Vagina (tissue), 2 donors: ENCODE measurements around the gene INSRR. TPM values are rescaled to one million over a fixed set of nuclear protein-coding genes. Genes with fewer than 3 reads are reported as not detected.

Source experiments
- DNase-seq, 2 donors: peaks; one replicate each; pipeline ENCODE4 v3.0.0-alpha.2; 2017; ENCODE audit errors: extremely low spot score in 2 of 2
- H3K27ac ChIP-seq: fragments of 200-600 bp; sonication (generic); one replicate; pipeline ENCODE4 v1.5.1; 2019
- H3K27me3 ChIP-seq: fragments of 200-600 bp; sonication (generic); one replicate; pipeline ENCODE4 v1.5.1; 2019
- H3K36me3 ChIP-seq, 2 donors: fragments of 200-600 bp; sonication (generic); one replicate each; pipeline ENCODE4 v1.5.1; 2017 to 2019
- H3K4me1 ChIP-seq: fragments of 200-600 bp; sonication (generic); one replicate; pipeline ENCODE4 v1.5.1; 2019
- H3K4me3 ChIP-seq, 2 donors: fragments of 200-600 bp; sonication (generic); 1 replicate in 1 of 2; 2 replicates in 1 of 2; pipeline ENCODE4 v1.5.1; 2016 to 2019
- H3K9me3 ChIP-seq: fragments of 200-600 bp; sonication (generic); one replicate; pipeline ENCODE4 v1.5.1; 2019
- POLR2A ChIP-seq, 2 donors: fragments of 450-650 bp; IDR thresholded peaks; one replicate each; pipeline ENCODE4 v1.6.1; 2017; ENCODE audit warnings: antibody characterized with exemption in 2 of 2, mild to moderate bottlenecking in 2 of 2, moderate library complexity in 2 of 2
- POLR2AphosphoS5 ChIP-seq, 2 donors: sonication (generic); formaldehyde crosslinking; IDR thresholded peaks; one replicate each; pipeline ENCODE4 v1.9.0; 2017; ENCODE audit warnings: antibody characterized with exemption in 2 of 2, mild to moderate bottlenecking in 2 of 2, low read depth in 1 of 2; ENCODE audit not compliant: insufficient read depth in 1 of 2
- intact Hi-C: fragments of 100-400 bp; cut with DNase I; formaldehyde crosslinking; loops from one replicate; pipeline ENCODE4 v1.15.1; 2023
- total RNA-seq: library from RNA; depleted of rRNA; stranded (reverse); fragments of >200 nt; gene quantifications from one replicate; pipeline ENCODE4 v1.2.3, GENCODE V29; 2016
- TF ChIP-seq, protein P1 (sequence below), 3 experiments: fragments of 450-650 bp in 2 of 3; fragments of 200-600 bp in 1 of 3; sonication (generic) in 1 of 3; IDR thresholded peaks; one replicate each; pipeline ENCODE4 v1.5.1; 2017 to 2019; ENCODE audit warnings: antibody characterized with exemption in 3 of 3, mild to moderate bottlenecking in 2 of 3, moderate library complexity in 2 of 3

INSRR gene
- total RNA-seq, 1 donor from 2014 or later = not detected

DNA sequence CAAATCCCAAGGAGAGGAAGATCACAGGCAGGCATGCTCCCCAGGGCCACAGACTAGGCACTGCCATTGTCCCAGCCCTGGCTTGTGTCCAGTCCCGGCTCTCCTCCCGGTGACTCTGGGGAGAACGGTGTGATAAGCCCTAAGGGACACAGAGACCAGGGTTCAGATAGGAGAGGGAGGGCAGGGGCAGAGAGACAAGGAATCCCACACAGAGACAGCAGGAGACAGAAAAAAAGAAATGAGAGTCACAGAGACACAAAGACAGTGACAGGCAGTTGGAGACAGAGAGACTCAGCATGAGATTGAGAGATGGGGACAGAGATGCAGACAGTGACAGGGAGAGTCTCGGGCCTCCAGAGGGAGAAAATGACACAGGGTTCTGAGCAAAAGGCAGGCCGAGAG is 361 bp downstream of the INSRR start:
- Histone ChIP-seq H3K4me1 (peaks cover 29% of the 10 kb centered on the region), H3K27me3 (no peaks in the 10 kb centered on the region), H3K36me3 (no peaks in the 10 kb centered on the region), H3K27ac (no peak overlapping the region), H3K4me3 (peak overlapping the region; percentile 40 to 51), H3K9me3 (no peaks in the 10 kb centered on the region)
- no peak for DNase-seq
- intact Hi-C loops = loop anchor here (5.0 kb wide), 1 partner anchor 51 kb away; no protein-coding TSS in a partner anchor
- TF ChIP-seq, protein P1, sequence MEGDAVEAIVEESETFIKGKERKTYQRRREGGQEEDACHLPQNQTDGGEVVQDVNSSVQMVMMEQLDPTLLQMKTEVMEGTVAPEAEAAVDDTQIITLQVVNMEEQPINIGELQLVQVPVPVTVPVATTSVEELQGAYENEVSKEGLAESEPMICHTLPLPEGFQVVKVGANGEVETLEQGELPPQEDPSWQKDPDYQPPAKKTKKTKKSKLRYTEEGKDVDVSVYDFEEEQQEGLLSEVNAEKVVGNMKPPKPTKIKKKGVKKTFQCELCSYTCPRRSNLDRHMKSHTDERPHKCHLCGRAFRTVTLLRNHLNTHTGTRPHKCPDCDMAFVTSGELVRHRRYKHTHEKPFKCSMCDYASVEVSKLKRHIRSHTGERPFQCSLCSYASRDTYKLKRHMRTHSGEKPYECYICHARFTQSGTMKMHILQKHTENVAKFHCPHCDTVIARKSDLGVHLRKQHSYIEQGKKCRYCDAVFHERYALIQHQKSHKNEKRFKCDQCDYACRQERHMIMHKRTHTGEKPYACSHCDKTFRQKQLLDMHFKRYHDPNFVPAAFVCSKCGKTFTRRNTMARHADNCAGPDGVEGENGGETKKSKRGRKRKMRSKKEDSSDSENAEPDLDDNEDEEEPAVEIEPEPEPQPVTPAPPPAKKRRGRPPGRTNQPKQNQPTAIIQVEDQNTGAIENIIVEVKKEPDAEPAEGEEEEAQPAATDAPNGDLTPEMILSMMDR (IDR thresholded peaks at IDR 0.05) = no peak
- no peak for TF ChIP-seq POLR2A (IDR thresholded peaks at IDR 0.05)
- no peak for TF ChIP-seq POLR2AphosphoS5 (IDR thresholded peaks at IDR 0.05; ENCODE audit: insufficient read depth in 1 of 2, low read depth in 1 of 2)

DNA sequence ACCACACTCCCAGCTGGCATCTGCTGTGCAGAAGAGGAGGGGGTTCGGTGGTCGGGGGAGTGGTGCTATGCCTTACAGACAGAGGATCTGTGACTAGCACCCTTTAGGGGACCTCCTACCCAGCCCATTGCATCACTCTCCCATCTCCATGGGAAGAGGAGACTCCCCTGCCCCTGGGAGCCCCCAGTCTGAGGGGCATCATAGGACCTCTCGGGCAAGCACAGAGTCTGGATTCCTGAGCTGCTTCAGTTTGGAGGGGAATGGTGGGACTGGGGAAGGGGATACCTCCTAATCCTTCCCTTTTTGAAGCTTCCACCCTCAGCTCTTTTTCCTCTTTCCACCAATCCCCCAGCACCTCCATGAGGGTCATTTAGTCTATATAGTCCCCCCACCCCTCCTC is 1.4 kb downstream of the INSRR start:
- TF ChIP-seq POLR2A (IDR thresholded peaks at IDR 0.05) (no peak), POLR2AphosphoS5 (IDR thresholded peaks at IDR 0.05; ENCODE audit: insufficient read depth in 1 of 2, low read depth in 1 of 2) (no peak)
- TF ChIP-seq, protein P1 (IDR thresholded peaks at IDR 0.05) = no peak

DNA sequence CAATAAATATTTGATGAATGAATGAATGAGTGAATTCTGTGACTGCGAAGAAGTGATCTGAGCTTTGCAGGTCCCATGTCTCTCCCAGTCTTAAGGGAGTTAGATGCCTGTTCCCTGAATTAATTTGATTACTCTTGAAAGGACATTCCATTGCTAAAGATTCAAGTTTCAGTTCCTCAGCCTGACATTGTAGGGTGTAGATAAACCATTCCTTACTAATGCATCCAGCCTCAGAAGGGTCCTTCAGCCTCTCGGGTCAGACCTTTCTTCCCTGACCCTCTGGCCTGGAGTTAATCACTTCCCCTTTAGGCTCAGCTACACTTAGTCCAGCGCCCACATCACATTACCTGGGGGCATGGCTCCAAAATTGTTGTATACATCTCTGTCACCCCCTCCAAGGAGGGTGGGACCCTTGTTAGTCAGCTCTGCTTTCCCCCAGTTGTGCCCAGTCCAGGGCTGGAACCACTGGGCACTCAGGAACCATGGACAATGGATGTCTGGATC is 2.6 kb downstream of the INSRR start:
- no peak overlapping the region for H3K27ac ChIP-seq
- intact Hi-C loops = loop anchor here (5.0 kb wide), 1 partner anchor 49 kb away; no protein-coding TSS in a partner anchor
- TF ChIP-seq, protein P1 (IDR thresholded peaks at IDR 0.05) = no peak
- TF ChIP-seq POLR2A (IDR thresholded peaks at IDR 0.05) (no peak), POLR2AphosphoS5 (IDR thresholded peaks at IDR 0.05; ENCODE audit: insufficient read depth in 1 of 2, low read depth in 1 of 2) (no peak)
- no peaks in the 10 kb centered on the region for H3K27me3 ChIP-seq
- peaks cover 35% of the 10 kb centered on the region for H3K4me1 ChIP-seq
- DNase-seq = no peak
- H3K36me3 ChIP-seq = no peaks in the 10 kb centered on the region
- H3K4me3 ChIP-seq = no peak overlapping the region
- no peaks in the 10 kb centered on the region for H3K9me3 ChIP-seq

More for the DNA sequence above, 1.4 kb downstream of the INSRR start:
- H3K4me3 ChIP-seq = no peak overlapping the region
- H3K27me3 ChIP-seq = no peaks in the 10 kb centered on the region
- H3K27ac ChIP-seq = no peak overlapping the region
- no peak for DNase-seq
- no peaks in the 10 kb centered on the region for H3K9me3 ChIP-seq
- no peaks in the 10 kb centered on the region for H3K36me3 ChIP-seq
- peaks cover 32% of the 10 kb centered on the region for H3K4me1 ChIP-seq
- intact Hi-C loops = loop anchor here (5.0 kb wide), 1 partner anchor 50 kb away; no protein-coding TSS in a partner anchor

DNA sequence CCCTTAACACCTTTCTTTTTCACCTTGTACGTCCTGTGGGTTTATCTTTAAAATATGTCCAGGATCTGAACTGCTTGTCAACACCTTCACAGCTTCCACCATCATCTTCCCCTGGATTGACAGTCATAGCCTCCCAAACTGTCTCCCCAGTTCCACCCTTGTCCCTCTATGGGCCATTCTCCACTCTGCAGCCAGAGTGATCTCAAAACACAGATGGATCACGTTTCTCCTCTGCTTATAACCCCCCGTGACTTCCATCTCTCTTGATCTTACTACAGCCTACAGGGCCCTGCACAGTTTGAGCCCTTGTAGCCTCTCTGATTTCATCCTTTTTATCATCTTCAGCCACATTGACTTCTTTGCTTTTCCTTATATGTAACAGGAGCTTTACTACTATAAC is 4.3 kb downstream of the INSRR start:
- Histone ChIP-seq H3K27me3 (no peaks in the 10 kb centered on the region), H3K9me3 (no peaks in the 10 kb centered on the region), H3K4me1 (peaks cover 18% of the 10 kb centered on the region), H3K4me3 (no peak overlapping the region), H3K27ac (no peak overlapping the region), H3K36me3 (no peaks in the 10 kb centered on the region)
- no peak for DNase-seq
- intact Hi-C loops = loop anchor here (5.0 kb wide), 1 partner anchor 47 kb away; no protein-coding TSS in a partner anchor
- no peak for TF ChIP-seq POLR2AphosphoS5 (IDR thresholded peaks at IDR 0.05; ENCODE audit: insufficient read depth in 1 of 2, low read depth in 1 of 2)
- TF ChIP-seq POLR2A (IDR thresholded peaks at IDR 0.05) = no peak
- TF ChIP-seq, protein P1 (IDR thresholded peaks at IDR 0.05) = no peak

DNA sequence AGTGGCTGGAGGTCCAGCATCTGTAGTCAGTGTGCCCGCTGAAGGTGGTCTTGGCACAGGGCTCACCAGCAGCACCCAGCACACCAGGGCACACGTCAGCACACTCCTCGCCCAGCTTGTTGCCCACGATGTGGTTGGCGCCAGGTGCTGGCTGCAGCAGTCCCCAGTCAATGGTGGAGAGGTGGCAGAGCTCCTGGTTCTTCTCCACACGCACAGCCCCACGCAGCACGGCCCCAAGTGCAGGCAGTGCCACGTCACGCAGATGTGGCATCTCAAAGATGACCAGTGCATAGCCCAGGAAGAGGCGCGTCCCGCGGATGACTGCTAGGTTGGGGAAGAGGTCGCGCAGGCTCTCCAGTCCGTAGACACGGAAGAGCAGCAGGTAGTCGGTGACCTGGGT is 5.2 kb downstream of the INSRR start:
- no peaks in the 10 kb centered on the region for H3K27me3 ChIP-seq
- TF ChIP-seq POLR2AphosphoS5 (IDR thresholded peaks at IDR 0.05; ENCODE audit: insufficient read depth in 1 of 2, low read depth in 1 of 2) = no peak
- no peak for TF ChIP-seq POLR2A (IDR thresholded peaks at IDR 0.05)
- TF ChIP-seq, protein P1 (IDR thresholded peaks at IDR 0.05) = no peak
- DNase-seq = no peak
- H3K9me3 ChIP-seq = no peaks in the 10 kb centered on the region
- peaks cover 9% of the 10 kb centered on the region for H3K4me1 ChIP-seq
- intact Hi-C loops = no loop called here
- H3K36me3 ChIP-seq = no peaks in the 10 kb centered on the region
- no peak overlapping the region for H3K4me3 ChIP-seq
- H3K27ac ChIP-seq = no peak overlapping the region
